Thoracic aorta (tissue), 2 donors: ENCODE measurements around the gene LMNTD2. TPM values are rescaled to one million over a fixed set of nuclear protein-coding genes. Genes with fewer than 3 reads are reported as not detected.

Experiments used
- ATAC-seq: fragments of 150-250 bp; one replicate; pipeline ENCODE4 v1.8.0; 2017; ENCODE audit warnings: low read depth; ENCODE audit not compliant: insufficient number of reproducible peaks, low FRiP score
- DNase-seq: peaks from one replicate; pipeline ENCODE4 v3.0.0-alpha.2; 2020; ENCODE audit warnings: low spot score
- H3K27ac ChIP-seq, 2 donors: fragments of 200-600 bp; sonication (generic); 1 replicate in 1 of 2; 2 replicates in 1 of 2; pipeline ENCODE4 v1.5.1; 2016; ENCODE audit warnings: mild to moderate bottlenecking in 2 of 2, moderate library complexity in 2 of 2
- H3K27me3 ChIP-seq: fragments of 200-600 bp; sonication (generic); replicated peaks from 2 replicates; pipeline ENCODE4 v1.6.0; 2016; ENCODE audit warnings: mild to moderate bottlenecking; ENCODE audit not compliant: insufficient read depth
- H3K36me3 ChIP-seq: fragments of 200-600 bp; sonication (generic); one replicate; pipeline ENCODE4 v1.5.1; 2016
- H3K4me1 ChIP-seq, 2 donors: fragments of 200-600 bp; sonication (generic); 1 replicate in 1 of 2; 2 replicates in 1 of 2; pipeline versions ENCODE4 v1.5.1 to v1.6.0; 2016; ENCODE audit warnings: low read depth in 2 of 2, mild to moderate bottlenecking in 1 of 2; ENCODE audit not compliant: control insufficient read depth in 1 of 2
- H3K4me3 ChIP-seq: fragments of 200-600 bp; sonication (generic); 2 replicates; pipeline ENCODE4 v1.5.1; 2016; ENCODE audit warnings: mild to moderate bottlenecking
- H3K9me3 ChIP-seq: fragments of 200-600 bp; sonication (generic); 2 replicates; pipeline ENCODE4 v1.5.1; 2016
- CTCF ChIP-seq: fragments of 200-600 bp; sonication (generic); IDR thresholded peaks from one replicate; pipeline ENCODE4 v1.5.1; 2019; ENCODE audit warnings: antibody characterized with exemption
- total RNA-seq, 2 donors: library from RNA; depleted of rRNA; stranded (reverse); fragments of >200 nt; gene quantifications; one replicate each; pipeline versions ENCODE4 v1.1.0 to v1.2.3, GENCODE V29; 2016

The LMNTD2 gene
- total RNA-seq, 2 donors from 2014 or later: 1.1 to 2.7 TPM

GRCh38 chr11:537622-538430, 22.7 kb downstream of the LMNTD2 start:
- no peak for ATAC-seq
- Histone ChIP-seq H3K4me1 (peaks cover 16 to 35% of the 10 kb centered on the region in 2 donors), H3K4me3 (peak overlapping the region; percentile 90), H3K27ac (no peak overlapping the region), H3K9me3 (no peaks in the 10 kb centered on the region), H3K27me3 (no peaks in the 10 kb centered on the region), H3K36me3 (peaks cover under 1% of the 10 kb centered on the region)
- no peak for TF ChIP-seq CTCF
- no peak for DNase-seq

GRCh38 chr11:536841-537621, 23.5 kb downstream of the LMNTD2 start, which contains the start of gene LRRC56:
LRRC56 (plus strand) TSS chr11:537527; CDS start chr11:540685, 3,158 bp downstream.
- no peak for TF ChIP-seq CTCF
- Histone ChIP-seq H3K9me3 (no peaks in the 10 kb centered on the region), H3K4me1 (peaks cover 16 to 35% of the 10 kb centered on the region in 2 donors), H3K4me3 (peak within 1 kb of the TSS; percentile 90), H3K36me3 (peaks cover 9% of the 10 kb centered on the region), H3K27ac (peak within 1 kb of the TSS; percentile 11 to 22), H3K27me3 (no peaks in the 10 kb centered on the region)
- no peak for ATAC-seq
- DNase-seq: peak; percentile 32

GRCh38 chr11:535519-536454, 24.8 kb downstream of the LMNTD2 start, which contains the start of gene HRAS:
HRAS (minus strand) TSS chr11:535576.
- TF ChIP-seq CTCF: no peak
- H3K27me3 ChIP-seq: no peaks in the 10 kb centered on the region
- ATAC-seq (peak; percentile 58), DNase-seq (peak; percentile 54)
- peaks cover 12% of the 10 kb centered on the region for H3K36me3 ChIP-seq
- peak within 1 kb of the TSS; percentile 22 to 65 for H3K27ac ChIP-seq
- no peaks in the 10 kb centered on the region for H3K9me3 ChIP-seq
- peaks cover 16 to 35% of the 10 kb centered on the region in 2 donors for H3K4me1 ChIP-seq
- peak within 1 kb of the TSS; percentile 96 for H3K4me3 ChIP-seq

GRCh38 chr11:535210-535518, 25.4 kb downstream of the LMNTD2 start:
- H3K36me3 ChIP-seq: peaks cover 12% of the 10 kb centered on the region
- ATAC-seq (no peak), DNase-seq (no peak)
- H3K9me3 ChIP-seq: no peaks in the 10 kb centered on the region
- H3K4me1 ChIP-seq: peaks cover 16 to 35% of the 10 kb centered on the region in 2 donors
- no peaks in the 10 kb centered on the region for H3K27me3 ChIP-seq
- peak overlapping the region; percentile 96 for H3K4me3 ChIP-seq
- no peak overlapping the region for H3K27ac ChIP-seq
- TF ChIP-seq CTCF: no peak
